Epithelial cell of proximal tubule (primary cell): ENCODE measurements around the gene FYCO1. TPM values are rescaled to one million over a fixed set of nuclear protein-coding genes. Genes with fewer than 3 reads are reported as not detected.
A peak's percentile ranks its signal among the peaks of the same experiment; 100 is the strongest.

ENCODE experiments used
- DNase-seq: peaks from one replicate; pipeline ENCODE4 v3.0.0-alpha.2; 2011; ENCODE audit warnings: low read depth
- H3K4me3 ChIP-seq: 2 replicates; pipeline ENCODE4 v1.5.1; 2011; ENCODE audit warnings: low read depth, mild to moderate bottlenecking, low read length
- CTCF ChIP-seq: conservative IDR thresholded peaks from 2 replicates; pipeline ENCODE4 v1.5.1; 2012; ENCODE audit warnings: low read depth, mild to moderate bottlenecking, low read length
- total RNA-seq: library from RNA; depleted of rRNA; stranded (reverse); fragments of >200 nt; gene quantifications from 2 replicates; pipeline ENCODE4 v1.2.3, GENCODE V29; 2015

The FYCO1 gene
- total RNA-seq, 1 donor from 2014 or later: 10.3 TPM

- peak overlapping the region; percentile 89 for H3K4me3 ChIP-seq
- no peak for DNase-seq
- TF ChIP-seq CTCF: no peak
Measured at GRCh38 chr3:45994419-45995235, 997 bp downstream of the FYCO1 start.

DNA sequence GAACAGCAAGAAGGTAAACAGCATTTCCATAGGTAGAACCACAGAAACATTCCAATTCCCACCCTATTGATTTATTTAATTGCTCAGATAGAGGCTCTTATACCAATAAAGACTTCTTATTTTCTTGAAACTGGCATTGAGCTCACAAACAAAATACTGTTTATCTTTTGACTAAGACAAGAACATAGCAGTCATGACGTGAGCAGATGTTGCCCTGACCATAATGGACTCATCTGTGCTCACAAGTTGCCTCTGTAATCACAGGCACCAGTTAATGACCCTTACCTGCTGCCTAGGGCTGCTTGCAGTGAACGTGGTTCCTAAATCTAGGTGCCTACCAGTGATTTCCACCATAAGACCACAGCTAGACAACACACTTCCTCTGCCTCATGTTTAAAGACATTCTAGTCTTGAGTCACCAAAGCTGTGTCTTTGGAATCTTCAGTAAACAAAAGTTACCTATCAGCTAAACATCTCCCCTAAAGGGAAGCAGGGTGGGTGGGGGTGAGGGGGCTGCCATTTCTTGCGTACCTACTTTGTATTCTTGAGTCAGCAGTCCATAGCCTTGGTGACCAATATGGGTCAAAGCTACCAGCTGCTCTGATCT, 2.1 kb downstream of the FYCO1 start:
- no peak for TF ChIP-seq CTCF
- no peak overlapping the region for H3K4me3 ChIP-seq
- no peak for DNase-seq

DNA sequence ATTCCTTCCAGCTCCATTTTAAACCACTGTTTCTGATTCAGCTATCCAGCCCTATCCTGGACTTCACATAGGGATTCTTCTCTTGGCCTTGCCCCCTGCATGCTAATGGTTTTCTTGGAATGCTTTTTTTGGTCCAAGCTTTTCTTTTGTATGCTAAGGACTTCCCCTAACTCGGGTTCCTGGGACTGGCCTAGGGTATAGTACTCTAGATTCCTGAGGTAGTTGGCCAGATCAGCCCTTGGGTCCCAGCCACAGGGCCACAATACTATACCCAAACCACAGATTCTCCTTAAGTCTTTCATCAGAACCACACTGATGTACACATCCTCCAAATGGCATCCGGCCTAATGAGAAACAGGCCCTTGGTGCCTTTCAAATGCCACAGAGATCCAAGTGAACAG, 2.8 kb downstream of the FYCO1 start:
- DNase-seq: no peak
- H3K4me3 ChIP-seq: no peak overlapping the region
- no peak for TF ChIP-seq CTCF

GRCh38 chr3:45992133-45992729, 3.4 kb downstream of the FYCO1 start:
- no peak for DNase-seq
- no peak overlapping the region for H3K4me3 ChIP-seq
- TF ChIP-seq CTCF: no peak

DNA sequence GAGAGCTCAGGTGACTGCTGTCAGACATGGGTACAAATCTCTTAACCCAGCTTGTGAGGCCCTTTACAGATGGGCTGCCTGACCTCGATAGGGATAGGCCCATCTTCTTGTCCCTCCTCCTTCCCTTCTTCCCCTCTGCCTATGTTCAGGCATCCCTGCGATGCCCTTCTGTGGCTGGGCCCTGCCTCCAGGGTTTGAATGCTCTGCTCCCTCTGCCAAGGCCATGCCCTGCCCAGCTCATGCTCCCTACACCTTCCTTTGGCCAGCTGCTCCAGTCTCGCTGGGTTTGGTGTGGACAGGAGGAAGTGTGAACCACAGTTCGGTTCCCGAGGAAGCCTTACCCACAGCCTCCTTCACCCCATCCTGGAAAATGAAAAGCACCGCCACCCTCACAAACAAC, 4.3 kb downstream of the FYCO1 start:
- H3K4me3 ChIP-seq: no peak overlapping the region
- DNase-seq: no peak

DNA sequence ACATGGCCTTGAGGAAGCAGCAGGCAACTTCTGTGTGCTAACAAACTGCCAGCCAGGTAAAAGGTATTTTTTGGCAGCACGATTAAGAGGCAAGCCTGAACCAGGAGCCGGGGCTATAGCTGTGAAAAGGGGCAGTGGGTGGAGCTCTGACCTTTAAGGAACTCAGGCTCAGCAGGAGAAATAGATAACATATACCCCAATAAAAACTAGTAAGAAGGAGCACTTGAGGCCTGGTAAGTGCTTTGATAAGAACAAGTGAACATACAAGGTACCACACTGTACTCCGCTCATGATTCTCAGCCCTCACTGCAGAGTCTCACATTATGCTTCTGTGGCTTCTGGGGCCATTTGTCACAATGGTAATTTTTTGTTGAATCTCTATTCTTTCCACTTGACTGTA, 5.4 kb downstream of the FYCO1 start:
- H3K4me3 ChIP-seq: no peak overlapping the region
- TF ChIP-seq CTCF: no peak

More for the DNA sequence above, 4.3 kb downstream of the FYCO1 start:
- no peak for TF ChIP-seq CTCF

More for the DNA sequence above, 5.4 kb downstream of the FYCO1 start:
- DNase-seq: no peak
